ENCODE measurements around the gene RAB40B. TPM values are rescaled to one million over a fixed set of nuclear protein-coding genes. Genes with fewer than 3 reads are reported as not detected.

The RAB40B gene
- total and polyA plus RNA-seq, 11 donors, result 10.9 to 37.7 (median 21.9) TPM

- ATAC-seq (no peak), DNase-seq (no peak)
- intact Hi-C loops (cut with DNase I), result loop anchor here in 4 of 10 donors (1.0 to 5.0 kb wide), 5 partner anchors 17 to 51 kb away; partner anchors contain the start of genes FN3KRP (in 2 of the 4) and WDR45B (in 2 of the 4)
- Histone ChIP-seq H3K4me3 (peak overlapping the region; percentile 64 to 98 (median 74)), H3K4me1 (peaks cover 0 to 22% (median 15%) of the 10 kb centered on the region in 12 donors), H3K9me3 (peaks cover 0 to 13% (median 7%) of the 10 kb centered on the region in 12 donors), H3K36me3 (no peaks in the 10 kb centered on the region), H3K27me3 (peaks cover 0 to 6% (median 0%) of the 10 kb centered on the region in 9 donors), H3K27ac (peak overlapping the region in 9 of 12 donors; percentile 32 to 76 (median 52))
- TF ChIP-seq POLR2A (IDR thresholded peaks at IDR 0.05), result no peak
- TF ChIP-seq, protein P1, sequence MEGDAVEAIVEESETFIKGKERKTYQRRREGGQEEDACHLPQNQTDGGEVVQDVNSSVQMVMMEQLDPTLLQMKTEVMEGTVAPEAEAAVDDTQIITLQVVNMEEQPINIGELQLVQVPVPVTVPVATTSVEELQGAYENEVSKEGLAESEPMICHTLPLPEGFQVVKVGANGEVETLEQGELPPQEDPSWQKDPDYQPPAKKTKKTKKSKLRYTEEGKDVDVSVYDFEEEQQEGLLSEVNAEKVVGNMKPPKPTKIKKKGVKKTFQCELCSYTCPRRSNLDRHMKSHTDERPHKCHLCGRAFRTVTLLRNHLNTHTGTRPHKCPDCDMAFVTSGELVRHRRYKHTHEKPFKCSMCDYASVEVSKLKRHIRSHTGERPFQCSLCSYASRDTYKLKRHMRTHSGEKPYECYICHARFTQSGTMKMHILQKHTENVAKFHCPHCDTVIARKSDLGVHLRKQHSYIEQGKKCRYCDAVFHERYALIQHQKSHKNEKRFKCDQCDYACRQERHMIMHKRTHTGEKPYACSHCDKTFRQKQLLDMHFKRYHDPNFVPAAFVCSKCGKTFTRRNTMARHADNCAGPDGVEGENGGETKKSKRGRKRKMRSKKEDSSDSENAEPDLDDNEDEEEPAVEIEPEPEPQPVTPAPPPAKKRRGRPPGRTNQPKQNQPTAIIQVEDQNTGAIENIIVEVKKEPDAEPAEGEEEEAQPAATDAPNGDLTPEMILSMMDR (IDR thresholded peaks at IDR 0.05), result no peak
- 6 to 52% (median 17%) methylated on average over 2 to 45 of the region's 45 CpGs for WGBS, 4 donors
Measured at GRCh38 chr17:82698974-82699442, 510 bp upstream of the RAB40B start.

DNA sequence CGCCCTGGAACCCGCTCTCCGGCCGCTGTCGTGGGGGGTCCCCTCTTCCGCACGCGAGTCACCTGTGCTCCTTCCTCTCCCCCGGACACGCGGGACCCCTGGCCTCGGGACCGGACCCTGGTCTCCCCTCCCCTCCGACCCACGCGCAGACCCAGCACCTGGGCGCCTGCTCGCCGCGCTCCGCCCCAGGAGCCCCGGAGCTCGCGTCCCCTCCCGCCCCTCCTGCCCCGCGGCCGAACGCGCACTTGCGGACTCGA, 762 bp downstream of the RAB40B start:
- DNase-seq, result no peak
- intact Hi-C loops (cut with DNase I), result loop anchor here in 4 of 10 donors (1.0 to 5.0 kb wide), 5 partner anchors 19 to 49 kb away; partner anchors contain the start of genes FN3KRP (in 2 of the 4) and WDR45B (in 2 of the 4)
- ATAC-seq, result no peak
- Histone ChIP-seq H3K27ac (peak overlapping the region in 5 of 12 donors; percentile 65 to 85 (median 73)), H3K36me3 (no peaks in the 10 kb centered on the region), H3K4me1 (peaks cover 0 to 22% (median 15%) of the 10 kb centered on the region in 12 donors), H3K27me3 (peaks cover 0 to 6% (median 0%) of the 10 kb centered on the region in 9 donors), H3K9me3 (peaks cover 0 to 16% (median 7%) of the 10 kb centered on the region in 12 donors), H3K4me3 (peak overlapping the region; percentile 65 to 98 (median 79))
- WGBS, 4 donors, result 0 to 2% (median 1%) methylated on average over 16 to 32 of the region's 32 CpGs
- no peak for TF ChIP-seq POLR2A (IDR thresholded peaks at IDR 0.05)
- TF ChIP-seq, protein P1 (IDR thresholded peaks at IDR 0.05), result no peak

- H3K27ac ChIP-seq, result peak overlapping the region in 2 of 12 donors; percentile 78 to 85
- intact Hi-C loops (cut with DNase I), result loop anchor here in 1 of 10 donors (5.0 kb wide), 1 partner anchor 45 kb away; no protein-coding TSS in a partner anchor
- DNase-seq, result peak in 2 of 5 donors; percentile 37 to 64
- H3K4me3 ChIP-seq, result peak overlapping the region; percentile 65 to 98 (median 79)
- 36 to 41% (median 37%) methylated on average over 32 to 48 of the region's 48 CpGs for WGBS, 4 donors
- H3K36me3 ChIP-seq, result no peaks in the 10 kb centered on the region
- no peak for TF ChIP-seq POLR2A (IDR thresholded peaks at IDR 0.05)
- TF ChIP-seq, protein P1 (IDR thresholded peaks at IDR 0.05), result no peak
- H3K27me3 ChIP-seq, result peaks cover 0 to 6% (median 0%) of the 10 kb centered on the region in 9 donors
- no peak for ATAC-seq
- H3K9me3 ChIP-seq, result peaks cover 0 to 16% (median 7%) of the 10 kb centered on the region in 12 donors
- H3K4me1 ChIP-seq, result peaks cover 0 to 22% (median 15%) of the 10 kb centered on the region in 12 donors
Measured at GRCh38 chr17:82696916-82697807, 1.3 kb downstream of the RAB40B start.

DNA sequence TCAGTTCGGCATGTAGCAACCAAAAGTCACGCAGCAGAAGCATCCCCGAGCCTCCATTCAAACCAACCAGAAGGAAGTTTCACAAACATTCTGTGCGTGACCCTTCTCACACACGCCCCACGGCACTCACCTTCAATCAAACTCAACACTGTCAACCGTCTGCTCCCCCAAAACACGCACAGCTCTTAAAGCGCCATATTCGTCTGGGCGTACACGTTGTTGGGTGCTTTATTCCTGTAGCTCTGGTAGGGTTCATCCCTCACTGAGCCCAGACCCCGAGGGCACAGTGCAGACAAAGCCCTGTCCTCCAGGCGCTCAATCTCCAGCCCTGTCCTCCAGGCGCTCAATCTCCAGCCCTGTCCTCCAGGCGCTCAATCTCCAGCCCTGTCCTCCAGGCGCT, 2.2 kb downstream of the RAB40B start:
- H3K9me3 ChIP-seq, result peaks cover 0 to 16% (median 7%) of the 10 kb centered on the region in 12 donors
- DNase-seq (no peak), ATAC-seq (no peak)
- H3K4me1 ChIP-seq, result peaks cover 0 to 22% (median 15%) of the 10 kb centered on the region in 12 donors
- H3K27ac ChIP-seq, result no peak overlapping the region
- H3K4me3 ChIP-seq, result no peak overlapping the region
- TF ChIP-seq, protein P1 (IDR thresholded peaks at IDR 0.05), result no peak
- no peak for TF ChIP-seq POLR2A (IDR thresholded peaks at IDR 0.05)
- 95 to 98% (median 97%) methylated on average over 16 to 17 of the region's 17 CpGs for WGBS, 4 donors
- intact Hi-C loops (cut with DNase I), result loop anchor here in 1 of 10 donors (5.0 kb wide), 1 partner anchor 44 kb away; no protein-coding TSS in a partner anchor
- peaks cover 0 to 6% (median 0%) of the 10 kb centered on the region in 9 donors for H3K27me3 ChIP-seq
- H3K36me3 ChIP-seq, result peaks cover 0 to 3% (median 0%) of the 10 kb centered on the region in 9 donors

Measured in heart left ventricle (tissue), 16 donors.